HL-60 (cell line): Measurements from ENCODE around the gene MYPN.
"Not testable (repeated sequence)": the region's sequence is repeated elsewhere in the genome, so short reads cannot be mapped to it uniquely, and the experiment has no call there.

Experiments used
- DNase-seq, 2 experiments: peaks; one replicate each; pipeline ENCODE4 v3.0.0-alpha.2; 2010 to 2020; ENCODE audit warnings: low read depth in 1 of 2, low spot score in 1 of 2
- H3K27ac ChIP-seq: fragments of 250-450 bp; sonication (Bioruptor Pico); replicated peaks from 2 replicates; pipeline ENCODE4 v1.5.1; 2020; ENCODE audit warnings: mild to moderate bottlenecking, moderate library complexity
- H3K27me3 ChIP-seq: fragments of 250-450 bp; sonication (Bioruptor Pico); 2 replicates; pipeline ENCODE4 v1.5.1; 2021; ENCODE audit warnings: mild to moderate bottlenecking, moderate library complexity; ENCODE audit not compliant: insufficient read depth, poor library complexity, severe bottlenecking
- H3K4me3 ChIP-seq: replicated peaks from 2 replicates; pipeline ENCODE4 v1.5.1; 2011; ENCODE audit warnings: mild to moderate bottlenecking, control low read depth, low read length; ENCODE audit not compliant: insufficient read depth
- GABPA ChIP-seq: IDR thresholded peaks from 2 replicates; pipeline ENCODE4 v1.6.1; 2012; ENCODE audit warnings: low read depth
- POLR2AphosphoS5 ChIP-seq: IDR thresholded peaks from 2 replicates; pipeline ENCODE4 v1.6.1; 2012; ENCODE audit warnings: low read depth
- SPI1 ChIP-seq: IDR thresholded peaks from 2 replicates; pipeline ENCODE4 v1.6.1; 2012; ENCODE audit warnings: low read depth, mild to moderate bottlenecking, borderline replicate concordance
- TF ChIP-seq, protein P1 (sequence below): IDR thresholded peaks from one replicate; pipeline ENCODE4 v1.5.1; 2011; ENCODE audit warnings: low read length, control low read depth, inconsistent platforms; ENCODE audit not compliant: insufficient read depth
- TF ChIP-seq, protein P2 (sequence below): IDR thresholded peaks from 2 replicates; pipeline ENCODE4 v1.6.1; 2012; ENCODE audit warnings: low read depth; ENCODE audit not compliant: insufficient replicate concordance

The MYPN gene

DNA sequence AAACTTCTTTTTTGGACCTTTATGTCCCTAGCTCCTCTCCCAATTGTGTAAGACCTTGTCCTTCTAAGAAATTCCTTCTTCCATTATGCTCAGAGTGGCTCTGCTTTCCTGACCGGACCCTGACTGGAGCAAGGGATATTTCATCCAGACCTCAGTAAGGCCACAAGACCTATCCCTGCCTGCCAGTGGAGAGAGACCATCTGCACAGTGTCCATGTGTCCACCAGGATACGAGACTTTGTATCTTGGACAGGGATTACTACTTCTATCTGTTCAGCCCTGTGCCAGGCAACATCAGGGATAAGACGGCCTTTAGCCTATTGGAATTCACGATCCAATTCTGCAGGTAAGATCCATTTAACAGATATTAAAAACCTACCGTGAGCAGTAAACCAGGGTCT is 129.8 kb downstream of the MYPN start:
- H3K27ac ChIP-seq = no peak overlapping the region
- DNase-seq = no peak
- H3K4me3 ChIP-seq = no peak overlapping the region
- no peaks in the 10 kb centered on the region for H3K27me3 ChIP-seq
- TF ChIP-seq, protein P1, sequence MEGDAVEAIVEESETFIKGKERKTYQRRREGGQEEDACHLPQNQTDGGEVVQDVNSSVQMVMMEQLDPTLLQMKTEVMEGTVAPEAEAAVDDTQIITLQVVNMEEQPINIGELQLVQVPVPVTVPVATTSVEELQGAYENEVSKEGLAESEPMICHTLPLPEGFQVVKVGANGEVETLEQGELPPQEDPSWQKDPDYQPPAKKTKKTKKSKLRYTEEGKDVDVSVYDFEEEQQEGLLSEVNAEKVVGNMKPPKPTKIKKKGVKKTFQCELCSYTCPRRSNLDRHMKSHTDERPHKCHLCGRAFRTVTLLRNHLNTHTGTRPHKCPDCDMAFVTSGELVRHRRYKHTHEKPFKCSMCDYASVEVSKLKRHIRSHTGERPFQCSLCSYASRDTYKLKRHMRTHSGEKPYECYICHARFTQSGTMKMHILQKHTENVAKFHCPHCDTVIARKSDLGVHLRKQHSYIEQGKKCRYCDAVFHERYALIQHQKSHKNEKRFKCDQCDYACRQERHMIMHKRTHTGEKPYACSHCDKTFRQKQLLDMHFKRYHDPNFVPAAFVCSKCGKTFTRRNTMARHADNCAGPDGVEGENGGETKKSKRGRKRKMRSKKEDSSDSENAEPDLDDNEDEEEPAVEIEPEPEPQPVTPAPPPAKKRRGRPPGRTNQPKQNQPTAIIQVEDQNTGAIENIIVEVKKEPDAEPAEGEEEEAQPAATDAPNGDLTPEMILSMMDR = no peak
- TF ChIP-seq GABPA (no peak), POLR2AphosphoS5 (no peak), SPI1 (no peak)
- TF ChIP-seq, protein P2, sequence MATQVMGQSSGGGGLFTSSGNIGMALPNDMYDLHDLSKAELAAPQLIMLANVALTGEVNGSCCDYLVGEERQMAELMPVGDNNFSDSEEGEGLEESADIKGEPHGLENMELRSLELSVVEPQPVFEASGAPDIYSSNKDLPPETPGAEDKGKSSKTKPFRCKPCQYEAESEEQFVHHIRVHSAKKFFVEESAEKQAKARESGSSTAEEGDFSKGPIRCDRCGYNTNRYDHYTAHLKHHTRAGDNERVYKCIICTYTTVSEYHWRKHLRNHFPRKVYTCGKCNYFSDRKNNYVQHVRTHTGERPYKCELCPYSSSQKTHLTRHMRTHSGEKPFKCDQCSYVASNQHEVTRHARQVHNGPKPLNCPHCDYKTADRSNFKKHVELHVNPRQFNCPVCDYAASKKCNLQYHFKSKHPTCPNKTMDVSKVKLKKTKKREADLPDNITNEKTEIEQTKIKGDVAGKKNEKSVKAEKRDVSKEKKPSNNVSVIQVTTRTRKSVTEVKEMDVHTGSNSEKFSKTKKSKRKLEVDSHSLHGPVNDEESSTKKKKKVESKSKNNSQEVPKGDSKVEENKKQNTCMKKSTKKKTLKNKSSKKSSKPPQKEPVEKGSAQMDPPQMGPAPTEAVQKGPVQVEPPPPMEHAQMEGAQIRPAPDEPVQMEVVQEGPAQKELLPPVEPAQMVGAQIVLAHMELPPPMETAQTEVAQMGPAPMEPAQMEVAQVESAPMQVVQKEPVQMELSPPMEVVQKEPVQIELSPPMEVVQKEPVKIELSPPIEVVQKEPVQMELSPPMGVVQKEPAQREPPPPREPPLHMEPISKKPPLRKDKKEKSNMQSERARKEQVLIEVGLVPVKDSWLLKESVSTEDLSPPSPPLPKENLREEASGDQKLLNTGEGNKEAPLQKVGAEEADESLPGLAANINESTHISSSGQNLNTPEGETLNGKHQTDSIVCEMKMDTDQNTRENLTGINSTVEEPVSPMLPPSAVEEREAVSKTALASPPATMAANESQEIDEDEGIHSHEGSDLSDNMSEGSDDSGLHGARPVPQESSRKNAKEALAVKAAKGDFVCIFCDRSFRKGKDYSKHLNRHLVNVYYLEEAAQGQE = no peak

DNA sequence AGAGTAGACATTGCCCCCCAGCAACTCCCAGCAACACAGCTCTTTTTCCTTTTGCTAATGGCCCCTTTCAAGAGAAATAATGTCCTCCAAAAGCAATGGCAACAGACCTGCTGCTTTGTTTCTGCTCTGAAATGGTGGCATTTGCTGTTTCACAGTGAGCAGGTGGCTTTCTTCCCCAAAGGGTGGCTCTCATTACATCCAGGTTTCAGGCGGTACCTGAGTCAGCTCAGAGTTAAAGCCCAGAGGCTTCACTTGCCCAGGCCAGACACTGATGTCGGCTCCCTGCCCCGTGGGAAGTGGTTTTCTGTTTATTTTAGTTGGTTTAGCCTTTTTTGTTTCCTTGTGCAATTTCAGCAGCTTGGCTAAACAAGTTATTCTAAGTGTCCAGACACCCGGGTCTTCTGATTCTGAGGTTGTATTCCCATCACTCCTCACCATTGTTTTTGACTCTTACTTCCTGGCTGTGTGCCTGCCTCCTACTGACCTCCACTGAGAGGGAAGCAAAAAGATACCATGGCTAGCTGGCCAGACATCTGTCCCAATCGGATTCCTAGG is 130.4 kb downstream of the MYPN start:
- Histone ChIP-seq H3K27me3 (no peaks in the 10 kb centered on the region), H3K4me3 (no peak overlapping the region), H3K27ac (no peak overlapping the region)
- no peak for DNase-seq
- TF ChIP-seq SPI1 = no peak
- TF ChIP-seq, protein P2 = no peak
- no peak for TF ChIP-seq GABPA
- TF ChIP-seq POLR2AphosphoS5 = no peak
- TF ChIP-seq, protein P1 = no peak

DNA sequence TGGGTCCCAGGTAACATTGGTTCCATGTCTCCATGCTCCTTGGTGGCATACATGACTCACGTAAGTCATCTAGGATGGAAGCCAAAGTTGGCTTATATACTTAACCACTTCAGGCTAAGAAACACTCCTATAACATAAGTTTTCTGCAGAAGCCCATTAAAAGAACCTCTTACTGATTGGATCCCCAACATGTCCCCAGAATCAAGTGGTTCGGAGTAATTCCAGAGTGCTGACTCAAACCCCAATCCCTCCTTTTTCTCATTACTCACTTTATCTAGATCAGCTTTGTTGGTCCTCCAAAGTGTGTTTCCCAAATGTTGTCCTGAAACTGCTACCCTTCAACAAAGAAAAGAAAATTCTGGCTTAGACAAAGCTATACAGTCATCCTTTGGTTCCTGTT is 132.8 kb downstream of the MYPN start:
- TF ChIP-seq SPI1 (no peak), POLR2AphosphoS5 (no peak), GABPA (no peak)
- TF ChIP-seq, protein P2 = no peak
- TF ChIP-seq, protein P1 = no peak
- H3K4me3 ChIP-seq = no peak overlapping the region
- no peak for DNase-seq
- no peak overlapping the region for H3K27ac ChIP-seq
- no peaks in the 10 kb centered on the region for H3K27me3 ChIP-seq

DNA sequence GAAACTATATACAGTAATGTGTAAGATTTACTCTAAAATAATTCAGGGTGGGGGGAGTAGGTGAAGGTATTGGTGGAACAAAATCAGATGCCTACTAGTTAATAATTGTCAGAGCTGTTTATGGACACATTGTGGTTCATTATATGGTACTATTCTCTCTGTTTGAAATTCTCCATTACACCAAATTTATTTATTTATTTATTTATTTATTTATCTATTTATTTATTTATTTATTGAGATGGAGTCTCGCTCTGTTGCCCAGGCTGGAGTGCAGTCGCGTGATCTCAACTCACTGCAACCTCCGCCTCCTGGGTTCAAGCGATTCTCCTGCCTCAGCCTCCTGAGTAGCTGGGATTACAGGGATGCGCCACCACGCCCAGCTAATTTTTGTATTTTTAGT is 137.1 kb downstream of the MYPN start:
- H3K27me3 ChIP-seq, H3K27ac ChIP-seq, DNase-seq, H3K4me3 ChIP-seq: not testable (repeated sequence)
